ENCODE results near the gene CRYBA1.

The CRYBA1 gene

GRCh38 chr17:29283496-29283895 lies 36.8 kb downstream of the CRYBA1 start:
- no peak for DNase-seq (ENCODE audit: extremely low read depth, low read depth)

DNA sequence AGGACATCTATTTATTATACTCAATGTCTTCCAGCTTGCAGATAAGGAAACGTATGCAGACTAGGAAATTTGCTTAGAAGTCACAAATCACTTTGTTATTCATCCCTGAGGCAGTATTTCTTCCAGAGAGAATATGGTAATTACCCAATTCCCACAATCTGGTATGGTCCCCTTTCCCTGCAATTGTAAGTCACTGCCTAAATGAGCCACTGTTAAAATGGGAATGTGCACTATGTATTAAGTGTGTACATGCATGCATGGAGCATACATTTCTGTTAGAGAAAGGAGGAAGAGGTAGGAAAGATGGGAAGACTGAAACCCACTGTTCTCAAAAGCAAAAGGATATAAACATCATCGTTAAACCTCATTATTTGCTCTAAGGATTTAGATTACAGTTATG lies 37.3 kb downstream of the CRYBA1 start:
- DNase-seq (ENCODE audit: extremely low read depth, low read depth) = no peak
- no peak for TF ChIP-seq CTCF (IDR thresholded peaks at IDR 0.05; ENCODE audit: low read depth, low read length)

More at GRCh38 chr17:29283496-29283895, 36.8 kb downstream of the CRYBA1 start:
- peak; percentile 41 for TF ChIP-seq CTCF (IDR thresholded peaks at IDR 0.05; ENCODE audit: low read depth, low read length)

DNA sequence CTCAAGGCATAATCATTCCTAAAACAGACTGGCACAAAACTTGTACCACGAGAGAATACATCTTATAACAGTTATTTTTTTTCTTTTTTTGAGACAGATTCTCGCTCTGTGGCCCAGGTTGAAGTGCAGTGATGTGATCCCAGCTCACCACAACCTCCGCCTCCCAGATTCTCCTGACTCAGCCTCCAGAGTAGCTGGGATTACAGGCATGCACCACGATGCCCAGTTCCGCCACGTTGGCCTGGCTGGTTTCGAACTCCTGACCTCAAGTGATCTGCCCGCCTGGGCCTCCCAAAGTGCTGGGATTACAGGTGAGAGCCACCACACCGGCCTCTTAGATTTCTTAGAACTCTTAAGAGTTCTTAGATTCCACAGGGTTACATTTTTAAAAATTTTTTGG lies 43.2 kb downstream of the CRYBA1 start:
- DNase-seq (ENCODE audit: extremely low read depth, low read depth) = no peak

GRCh38 chr17:29291163-29291752 lies 44.6 kb downstream of the CRYBA1 start:
- peak; percentile 40 for DNase-seq (ENCODE audit: extremely low read depth, low read depth)
- peak; percentile 59 for TF ChIP-seq CTCF (IDR thresholded peaks at IDR 0.05; ENCODE audit: low read depth, low read length)

More for the DNA sequence above, 43.2 kb downstream of the CRYBA1 start:
- TF ChIP-seq CTCF (IDR thresholded peaks at IDR 0.05; ENCODE audit: low read depth, low read length) = no peak

DNA sequence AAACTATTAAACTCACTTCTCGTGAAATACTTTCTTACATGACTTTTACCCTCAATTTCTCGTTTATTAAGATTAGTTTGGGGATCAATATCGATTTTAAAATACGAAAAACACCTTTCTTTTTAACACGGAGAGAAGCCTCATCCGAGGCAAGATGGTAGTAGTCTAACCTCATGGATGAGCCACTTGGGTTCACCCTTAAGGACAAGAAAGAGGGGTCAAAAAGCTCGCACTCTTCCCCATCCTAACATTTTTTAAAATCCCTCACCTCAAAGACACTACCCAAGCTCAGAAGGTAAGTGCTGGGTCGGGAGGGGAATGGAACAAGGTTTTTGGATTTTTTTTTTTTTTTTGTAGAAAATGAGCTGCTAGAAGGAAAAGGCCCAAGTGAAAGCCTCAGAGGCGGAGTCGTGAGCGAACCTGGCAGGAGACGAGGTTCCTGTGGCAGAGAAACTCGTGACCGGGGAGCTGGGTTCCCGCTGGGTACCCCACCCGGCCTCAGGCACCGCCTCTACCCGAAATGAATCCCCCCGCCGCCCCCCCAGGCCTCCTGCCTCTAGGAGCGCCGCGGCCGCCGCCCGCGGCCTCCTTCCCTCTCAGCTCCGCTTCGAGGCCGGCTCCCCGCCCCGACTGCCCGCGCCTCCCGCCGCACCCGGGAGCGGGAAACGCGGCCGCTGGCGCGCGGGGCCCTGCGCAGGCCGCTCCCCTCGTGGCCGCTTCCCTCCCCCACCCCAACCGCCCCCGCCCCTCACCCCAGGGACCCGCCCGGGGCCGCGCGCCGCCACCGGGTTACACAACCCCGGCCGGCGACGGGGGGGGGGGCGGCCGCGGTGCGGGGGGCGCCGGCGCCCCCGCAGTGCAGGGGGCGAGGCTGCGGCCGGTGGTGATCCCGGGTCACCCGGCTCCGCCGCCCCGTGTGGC lies 45.7 kb downstream of the CRYBA1 start:
- TF ChIP-seq CTCF (IDR thresholded peaks at IDR 0.05; ENCODE audit: low read depth, low read length) = no peak
- DNase-seq (ENCODE audit: extremely low read depth, low read depth) = no peak

- no peak for DNase-seq (ENCODE audit: extremely low read depth, low read depth)
- TF ChIP-seq CTCF (IDR thresholded peaks at IDR 0.05; ENCODE audit: low read depth, low read length) = no peak
Observed at GRCh38 chr17:29292992-29293889, 46.6 kb downstream of the CRYBA1 start.
